ENCODE data around the gene IQSEC3.
"Not testable (repeated sequence)": the region's sequence is repeated elsewhere in the genome, so short reads cannot be mapped to it uniquely, and the experiment has no call there.

IQSEC3 gene

DNA sequence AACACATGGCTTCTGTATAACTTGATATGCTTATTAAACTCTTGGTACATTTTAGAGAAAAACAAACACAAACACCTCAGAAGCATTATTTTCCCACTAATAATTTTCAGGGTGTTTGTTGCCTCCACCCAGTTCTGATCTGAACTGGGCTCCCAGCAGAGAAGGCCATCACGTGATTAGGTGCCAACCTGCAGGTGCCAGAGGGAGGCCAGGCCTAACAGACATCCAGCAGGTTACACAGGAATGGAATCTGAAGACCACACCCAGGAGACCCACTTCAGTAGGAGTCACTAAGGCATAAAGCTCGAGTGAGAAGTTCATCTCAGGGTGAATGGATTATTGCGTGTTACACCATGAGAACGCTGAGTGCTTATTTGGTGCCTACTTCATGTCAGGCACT is 138.5 kb downstream of the IQSEC3 start:
- DNase-seq, result no peak

DNA sequence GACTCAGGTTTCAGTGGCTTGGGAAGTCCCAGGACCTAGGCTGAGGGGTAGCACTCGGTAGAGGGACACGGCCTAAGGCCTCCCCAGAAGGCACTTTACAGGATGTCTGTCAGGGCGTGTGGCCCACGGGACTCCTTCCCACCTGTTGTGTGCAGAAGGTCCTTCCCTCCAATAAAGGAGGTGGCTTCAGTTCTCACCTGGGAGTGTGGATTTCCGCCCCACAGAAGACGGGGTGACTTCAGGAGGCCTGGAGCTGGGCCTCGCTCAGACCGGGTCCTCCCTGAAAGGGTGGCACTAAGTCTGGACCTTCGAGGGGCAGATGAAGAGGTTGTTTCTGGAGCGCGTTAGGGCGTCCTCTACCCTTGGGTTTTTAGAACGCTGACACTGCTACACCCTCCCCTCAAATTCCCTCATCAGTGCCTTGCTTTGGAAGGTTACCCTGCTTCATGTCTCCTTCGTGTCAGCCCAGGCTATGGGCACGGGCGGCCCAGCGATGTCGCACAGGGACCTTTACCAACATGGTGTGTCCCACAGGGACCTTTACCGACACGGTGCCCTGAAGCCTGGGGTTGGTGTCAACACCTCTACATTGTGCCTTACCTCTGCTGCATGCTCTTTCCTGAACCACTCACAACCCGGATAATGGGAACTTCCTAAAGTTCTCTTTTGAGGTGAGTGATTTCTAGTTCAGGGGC is 140.3 kb downstream of the IQSEC3 start:
- DNase-seq, result no peak

DNA sequence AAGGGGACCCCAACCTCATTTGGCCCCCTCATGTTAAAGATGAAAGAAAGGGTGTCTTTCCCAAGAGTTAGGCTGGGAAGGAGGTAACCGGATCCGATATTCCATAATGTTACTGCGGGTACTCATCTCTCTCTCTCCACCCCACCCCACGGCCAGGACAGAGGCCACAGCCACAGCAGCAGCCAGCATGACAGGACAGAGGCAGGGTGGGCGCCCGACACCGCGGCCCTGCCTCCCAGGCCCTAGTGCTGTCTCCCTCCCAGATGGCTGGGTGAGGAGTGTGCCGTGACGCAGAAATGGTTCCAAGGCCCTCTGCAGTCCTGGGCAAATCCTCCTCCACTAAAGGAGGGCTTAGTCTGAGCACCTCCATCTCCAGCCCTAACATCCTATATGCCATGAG is 141.2 kb downstream of the IQSEC3 start:
- no peak for DNase-seq

DNA sequence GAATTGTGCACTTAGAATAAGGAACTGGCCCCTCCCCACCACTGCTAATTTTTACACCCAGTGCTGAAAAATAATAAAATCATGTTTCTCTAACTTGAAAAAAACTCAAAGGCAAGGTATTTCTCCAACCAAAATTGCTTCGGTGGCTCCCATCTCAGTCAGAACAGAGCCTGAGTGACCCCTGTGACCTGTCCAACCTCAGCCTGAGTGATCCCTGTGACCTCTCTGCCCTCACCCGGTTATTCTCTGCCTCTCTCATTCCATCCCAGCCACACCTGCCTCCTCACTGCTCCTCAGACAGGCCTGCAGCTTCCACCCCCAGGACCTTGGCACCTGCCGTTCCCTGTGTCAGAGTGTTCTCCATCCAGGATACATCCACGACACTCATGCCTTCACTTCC is 142.2 kb downstream of the IQSEC3 start:
- no peak for DNase-seq

DNA sequence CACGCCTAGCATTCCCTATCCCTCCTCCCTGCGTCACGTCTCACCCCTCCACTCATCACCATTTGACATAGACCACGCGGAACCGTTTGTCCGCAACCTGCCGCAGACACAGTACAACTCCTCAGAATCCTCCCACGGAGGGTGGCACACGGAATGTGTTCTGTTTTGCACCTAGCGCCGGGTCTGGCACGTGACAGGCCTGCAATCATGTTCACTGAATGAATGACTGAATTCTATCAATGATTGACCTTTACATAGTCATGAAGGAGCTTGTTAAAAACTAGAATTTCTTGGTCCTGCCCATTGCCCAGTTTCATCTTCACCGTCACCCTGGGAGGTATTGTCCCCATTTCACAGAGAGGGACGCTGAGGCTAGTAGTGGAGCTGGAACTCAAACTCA is 142.7 kb downstream of the IQSEC3 start:
- DNase-seq, result no peak

DNA sequence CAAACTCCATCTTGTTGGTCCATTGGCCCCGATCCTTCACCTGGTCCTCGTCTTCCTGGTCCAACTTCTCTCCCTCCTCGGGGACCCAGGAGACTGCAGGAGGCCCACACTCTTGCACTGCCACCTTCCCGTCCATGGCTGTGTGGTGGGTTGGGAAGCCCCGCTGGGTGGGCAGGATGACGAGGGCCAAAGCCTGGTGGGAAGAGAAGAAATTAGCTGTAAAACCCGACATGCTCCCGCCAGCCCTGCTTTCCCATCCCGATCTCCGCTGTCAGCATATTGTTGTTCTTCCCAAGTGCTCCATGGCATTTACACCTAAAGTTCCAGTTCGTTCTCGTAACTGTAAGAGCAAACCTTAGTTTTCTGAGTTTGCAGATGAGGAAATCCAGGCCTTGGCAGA is 143.3 kb downstream of the IQSEC3 start:
- DNase-seq, result no peak

DNA sequence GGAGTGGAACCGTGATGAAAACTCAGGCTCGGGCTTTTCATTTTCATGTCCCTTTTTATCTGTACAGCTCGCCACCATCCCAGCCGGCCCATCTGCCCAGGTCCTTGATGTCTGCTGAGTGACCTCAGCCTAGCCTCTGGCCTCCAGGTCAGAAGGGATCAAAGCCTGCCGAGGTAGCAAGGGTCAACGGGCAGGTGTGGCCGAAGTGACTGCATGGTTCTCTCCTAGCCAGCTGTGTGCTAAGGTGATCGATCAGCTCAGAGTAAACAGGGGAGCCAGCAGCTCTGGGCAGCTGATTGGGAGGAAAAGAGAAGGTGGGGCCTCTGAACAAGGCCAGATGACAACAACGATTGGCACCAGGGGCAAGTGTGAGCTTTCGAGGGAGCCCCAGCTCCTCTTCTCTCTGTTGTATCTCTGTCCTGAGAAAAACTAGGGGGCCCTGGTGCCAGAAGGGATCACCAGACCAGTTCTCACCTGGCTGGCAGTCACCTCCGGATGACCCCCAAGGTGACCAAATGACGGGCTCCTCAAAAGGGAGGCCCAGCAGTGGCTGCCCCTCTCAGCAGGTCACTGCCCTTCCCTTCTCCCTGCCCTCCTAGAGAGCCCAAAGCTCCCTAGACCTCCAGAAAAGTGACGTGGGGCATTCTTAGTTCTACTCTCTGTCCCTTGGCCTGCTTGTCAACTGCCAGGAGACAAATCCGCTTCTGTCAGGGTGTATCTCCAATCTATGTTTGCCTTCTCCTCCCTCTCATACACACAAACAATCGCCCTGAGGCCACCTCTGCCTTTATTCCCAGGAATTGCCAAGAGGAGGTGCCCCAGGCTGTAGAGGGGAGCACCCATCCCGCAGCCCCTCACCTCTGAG is 143.9 kb downstream of the IQSEC3 start:
- no peak for DNase-seq

DNA sequence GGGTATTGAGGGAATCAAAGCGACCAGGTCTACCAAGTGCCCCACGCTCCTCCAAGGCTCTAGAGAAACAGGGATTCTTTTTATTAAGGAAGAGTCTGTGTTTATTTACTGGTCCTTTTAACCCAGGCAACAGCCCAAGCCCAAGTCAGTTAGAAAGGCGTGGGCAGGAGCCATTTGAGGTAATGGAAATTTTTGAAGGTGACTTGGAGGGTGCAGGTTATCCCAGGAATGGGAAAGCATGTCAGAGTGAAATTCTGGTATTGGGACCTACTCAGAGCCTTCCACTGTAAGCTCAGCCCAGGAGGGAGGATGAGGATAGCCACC is 144.5 kb downstream of the IQSEC3 start:
- DNase-seq, result no peak

DNA sequence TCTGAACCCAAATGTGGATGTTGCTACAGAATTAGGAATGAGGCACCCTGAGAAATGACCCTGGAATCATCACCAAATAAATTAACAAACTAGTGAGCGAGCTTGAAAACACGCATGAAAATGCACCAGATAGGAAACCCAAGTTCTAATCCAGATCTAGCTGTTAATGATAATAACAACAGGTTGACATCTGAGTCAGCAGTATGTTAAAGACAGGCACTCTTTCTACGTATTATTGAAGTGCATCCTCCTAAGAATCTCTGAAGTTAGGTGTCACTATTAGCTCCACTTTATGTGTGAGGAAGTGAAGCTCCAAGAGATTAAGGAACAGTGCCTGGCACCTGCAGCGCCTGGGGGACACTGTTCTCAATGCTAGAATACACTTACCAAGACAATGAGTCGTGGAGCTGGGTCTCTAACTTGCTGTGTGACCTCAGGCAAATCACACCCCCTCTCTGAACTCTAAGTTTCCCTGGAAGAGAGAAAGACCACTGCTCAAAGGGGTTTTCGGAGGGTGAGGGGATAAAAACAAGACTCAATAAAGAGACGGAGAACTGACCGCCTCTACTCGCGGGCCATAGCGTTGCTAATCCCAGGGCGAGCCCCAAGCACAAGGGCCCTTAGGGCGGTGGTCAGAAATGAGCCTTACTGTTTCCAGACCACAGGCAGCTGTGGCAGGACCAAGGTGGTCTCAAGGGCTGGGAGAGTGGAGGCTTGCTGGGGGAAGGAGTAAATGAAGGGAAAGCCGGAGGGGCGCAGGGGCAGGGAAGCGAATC is 145.3 kb downstream of the IQSEC3 start:
- no peak for DNase-seq

DNA sequence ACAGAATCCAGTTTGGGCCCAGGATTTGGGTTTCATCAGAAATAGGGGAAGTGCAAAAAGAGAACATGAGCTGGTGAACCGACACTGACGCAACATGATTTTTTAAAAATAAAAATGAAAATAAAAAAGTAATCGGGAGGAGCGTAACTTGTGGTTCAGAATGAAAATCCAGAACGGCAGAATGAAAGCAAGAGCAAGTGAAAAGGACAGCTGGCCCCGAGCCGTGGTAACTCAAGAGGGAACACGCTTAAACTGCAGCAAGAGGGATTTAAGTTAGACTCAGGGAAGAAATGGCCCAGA is 145.8 kb downstream of the IQSEC3 start:
- DNase-seq, result no peak

DNA sequence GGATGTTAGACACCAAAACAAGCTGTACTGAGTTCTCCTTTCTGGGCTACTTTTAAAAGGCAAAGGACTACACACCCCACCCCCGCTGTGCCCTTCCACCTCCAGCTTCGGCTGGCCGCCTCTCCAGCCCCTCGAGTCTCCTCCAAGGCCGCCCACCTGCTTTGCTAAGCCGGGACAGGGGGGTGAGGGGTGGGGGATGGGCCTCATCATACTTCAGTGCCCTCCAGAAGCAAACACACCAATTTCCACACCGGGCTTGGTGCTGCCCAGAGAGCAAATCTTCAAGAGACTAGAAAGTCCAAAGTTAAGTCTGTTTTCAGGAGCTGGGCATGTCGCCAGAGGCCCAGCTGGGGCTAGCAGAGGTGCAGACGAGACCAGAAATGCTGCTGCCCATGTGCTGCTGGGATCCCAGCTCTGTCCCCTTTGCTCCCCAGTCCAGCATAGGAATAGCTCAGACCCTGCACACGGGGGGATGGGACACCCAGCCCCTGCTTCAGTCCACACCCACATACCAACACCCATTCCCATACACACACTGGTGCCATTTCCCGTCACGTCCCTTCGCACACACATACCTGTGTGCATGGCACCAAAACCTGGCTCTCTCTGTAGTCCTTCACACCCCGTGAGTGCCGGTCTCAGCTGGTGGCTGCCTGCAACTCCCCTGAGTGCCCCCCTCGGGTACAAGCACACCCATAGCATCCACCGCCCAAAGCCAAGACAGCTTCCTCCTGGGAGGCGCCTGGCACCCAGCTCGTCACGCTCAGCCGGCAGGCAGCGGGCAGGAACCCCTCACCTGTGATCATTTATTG is 146.4 kb downstream of the IQSEC3 start:
- no peak for DNase-seq

DNA sequence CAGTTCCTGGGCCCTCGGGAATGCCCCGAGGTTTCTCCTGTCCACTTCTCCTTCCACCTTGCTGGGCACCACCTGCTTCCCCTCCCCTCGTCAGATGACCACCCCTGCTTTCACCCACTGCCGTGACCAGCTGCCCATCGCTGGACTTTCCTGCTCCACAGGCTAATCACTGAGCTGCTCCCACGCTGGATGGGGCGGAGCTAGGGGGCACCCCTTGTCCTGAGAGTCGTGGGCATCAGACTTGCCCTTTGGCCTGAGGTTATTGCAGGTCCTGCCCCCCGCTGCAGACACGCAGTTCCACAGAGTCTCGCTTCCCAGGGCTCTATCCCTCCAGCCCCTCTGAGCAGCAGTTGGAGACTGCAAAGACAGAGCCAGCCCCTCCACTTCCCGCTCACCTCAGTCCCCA is 147.0 kb downstream of the IQSEC3 start:
- no peak for DNase-seq

DNA sequence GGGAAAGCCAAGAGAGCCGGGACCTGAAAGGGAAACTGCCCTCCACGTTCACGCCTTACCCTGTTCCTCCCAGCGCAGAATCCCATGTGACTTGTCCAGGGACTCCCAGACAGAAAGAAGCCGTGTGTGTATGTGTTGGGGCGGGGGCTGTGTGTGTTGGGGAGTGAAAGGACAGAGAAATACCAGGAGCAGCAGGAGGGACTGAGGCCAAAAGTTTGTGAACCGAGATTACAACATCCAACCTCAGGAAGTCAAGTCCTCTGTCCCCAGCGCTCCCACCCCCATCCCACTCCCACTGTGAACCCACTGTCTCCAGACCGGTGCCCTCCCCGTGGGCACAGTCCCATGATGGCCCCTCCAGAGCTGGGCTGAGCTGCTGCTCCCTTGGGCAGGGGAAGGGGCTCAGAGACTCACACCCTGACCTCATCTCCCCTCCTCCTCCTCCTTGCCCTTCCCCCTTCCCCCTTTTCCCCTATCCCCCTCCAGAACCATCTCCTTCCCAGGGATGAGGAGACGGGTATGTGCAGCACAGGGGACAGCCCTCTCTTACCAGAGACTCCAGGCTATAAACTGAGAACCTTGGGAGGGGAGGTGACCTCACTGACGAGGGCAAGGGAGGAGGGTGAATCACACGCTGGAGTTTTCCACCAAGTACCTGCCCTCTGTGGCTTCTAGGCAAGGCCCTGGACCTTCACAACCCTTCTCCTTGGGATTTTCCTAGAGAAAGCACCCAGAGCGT is 147.6 kb downstream of the IQSEC3 start, which contains the start of gene SLC6A12:
Gene SLC6A12, minus strand, starts transcription at position 155 of the 739 bp plus-strand sequence. CDS start 4,171 bp downstream, outside the sequence.
- DNase-seq, result no peak

DNA sequence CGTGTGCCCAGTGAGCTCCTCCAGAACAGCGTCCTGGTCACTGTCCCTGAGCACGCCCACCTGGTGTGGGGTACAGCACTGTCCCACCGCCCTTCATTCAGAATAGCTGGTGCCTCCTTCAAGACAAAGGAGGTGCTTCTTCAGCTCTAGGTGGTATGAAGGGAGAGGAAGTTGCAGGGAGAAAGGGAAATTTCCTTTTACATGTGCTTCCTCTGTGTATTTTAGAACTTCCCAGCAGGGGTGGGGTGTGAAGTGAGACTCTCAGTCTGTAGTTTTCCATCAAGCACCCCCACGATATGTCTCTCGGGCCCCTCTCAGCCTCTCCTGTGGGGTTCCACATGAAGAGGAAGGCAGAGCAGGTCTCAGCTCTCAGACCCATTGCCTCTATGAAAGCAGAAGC is 148.5 kb downstream of the IQSEC3 start:
- no peak for DNase-seq

DNA sequence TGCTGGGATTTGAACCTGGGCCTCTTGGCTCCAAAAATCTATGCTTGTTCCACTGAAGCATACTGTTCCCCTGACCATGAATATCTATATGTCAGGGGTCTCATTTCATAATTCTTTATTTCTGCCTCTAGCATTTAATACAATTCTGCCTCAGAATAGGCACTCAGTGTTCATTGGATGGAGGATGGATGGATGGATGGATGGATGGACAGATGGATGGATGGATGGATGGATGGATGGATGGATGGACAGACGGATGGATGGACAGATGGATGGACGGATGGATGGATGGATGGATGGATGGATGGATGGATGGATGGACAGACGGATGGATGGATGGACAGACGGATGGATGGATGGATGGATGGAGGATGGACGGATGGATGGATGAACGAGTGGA is 150.5 kb downstream of the IQSEC3 start:
- DNase-seq, result not testable (repeated sequence)

DNA sequence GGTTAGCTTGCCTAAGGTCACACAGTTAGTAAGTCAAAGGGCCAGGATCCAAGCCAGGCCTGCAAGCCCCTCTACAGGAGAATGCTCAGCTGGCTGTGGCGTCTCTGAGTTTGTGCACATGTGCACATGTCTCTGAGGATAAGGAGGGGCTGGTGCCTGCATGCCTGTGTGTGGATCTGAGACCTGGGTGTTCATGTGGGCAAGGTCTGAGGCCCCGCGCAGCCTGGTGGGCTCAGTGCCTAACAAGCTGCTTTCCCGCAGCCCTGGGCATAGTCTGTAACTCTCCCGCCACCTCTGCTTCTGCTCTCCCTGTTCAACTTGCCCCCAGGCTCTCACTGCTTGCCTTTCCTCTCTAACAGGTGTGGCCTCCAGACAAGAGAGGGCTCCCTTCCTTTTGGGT is 151.7 kb downstream of the IQSEC3 start:
- DNase-seq, result no peak

DNA sequence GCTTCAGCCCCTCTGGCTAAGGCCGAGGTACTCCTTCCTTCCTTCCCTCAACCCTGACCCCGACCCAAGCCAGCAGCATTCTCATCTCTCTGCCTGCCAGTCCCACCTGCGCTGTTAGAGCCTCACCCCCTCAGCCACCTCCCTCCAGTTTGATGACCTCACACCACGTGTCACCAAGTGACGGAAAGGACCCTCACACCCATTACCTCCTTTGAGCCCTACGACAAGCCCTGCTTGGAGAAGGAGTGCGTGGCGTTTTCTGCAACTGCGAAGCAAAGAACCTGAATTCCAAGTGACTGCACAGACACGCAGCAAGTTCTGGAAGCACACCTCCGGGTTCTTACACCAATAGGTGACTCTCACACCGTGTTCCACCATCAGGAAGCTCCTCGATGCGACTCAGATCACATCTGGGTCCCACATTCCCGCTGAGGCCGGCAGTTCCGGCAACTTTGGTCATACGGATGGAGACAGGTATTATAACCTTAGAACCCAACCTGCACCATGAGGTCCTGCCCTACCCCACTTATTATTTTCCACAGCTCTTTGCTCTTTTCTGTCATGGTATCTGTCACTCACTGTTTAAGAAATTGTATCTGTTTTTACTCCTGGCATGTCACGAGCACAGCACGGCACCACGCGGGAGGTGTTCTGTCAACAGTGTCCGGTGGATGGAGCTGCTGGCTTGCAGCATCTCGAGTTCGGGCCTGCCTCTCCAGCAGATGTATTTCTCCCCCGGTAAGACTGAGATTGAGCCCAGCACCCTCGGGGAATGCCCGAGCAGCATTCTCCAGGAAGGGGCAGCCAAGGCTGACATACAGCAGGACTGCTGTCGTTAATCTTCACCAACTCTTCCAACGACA is 152.4 kb downstream of the IQSEC3 start:
- no peak for DNase-seq

DNA sequence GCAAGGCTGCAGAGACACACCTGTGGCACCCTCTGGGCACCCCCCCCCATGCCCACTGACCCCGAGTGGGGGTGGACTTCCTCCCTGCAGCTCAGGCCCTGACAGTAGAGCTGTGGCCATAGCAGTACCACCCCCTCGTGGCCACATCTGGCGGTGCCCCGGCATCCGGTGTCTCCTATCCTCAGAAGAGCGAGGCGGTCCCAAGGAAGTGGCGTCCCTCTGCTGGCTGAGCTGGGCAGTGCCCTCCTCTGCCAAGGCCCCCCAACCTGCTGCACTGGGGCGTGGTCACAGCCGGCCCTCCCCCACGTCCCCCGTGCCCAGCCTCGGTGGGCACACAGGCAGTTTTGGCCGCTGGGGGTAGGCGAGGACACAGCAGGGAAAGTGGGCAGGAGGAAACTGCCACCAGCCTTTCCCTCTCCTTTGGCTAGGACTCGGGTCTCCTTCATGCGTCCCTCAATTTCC is 153.4 kb downstream of the IQSEC3 start:
- DNase-seq, result no peak

DNA sequence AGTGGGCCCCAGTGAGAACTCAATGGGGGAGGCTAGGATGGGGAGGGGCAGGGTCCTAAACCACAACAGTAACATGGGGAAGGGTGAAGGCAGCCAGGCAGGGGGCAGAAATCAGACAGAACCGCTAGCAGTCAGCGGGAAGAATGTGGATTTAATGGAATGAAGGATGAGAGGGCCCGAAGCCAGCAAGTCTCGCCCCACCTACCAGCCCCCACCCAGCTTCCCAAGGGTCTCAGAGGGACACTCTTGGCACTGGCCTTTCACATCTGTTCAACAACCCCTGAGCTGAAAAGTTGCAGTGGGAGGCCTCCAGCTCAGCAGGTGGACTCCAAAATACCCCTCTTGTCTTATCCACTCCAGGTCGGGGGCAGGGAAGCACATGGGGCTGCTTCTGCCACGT is 153.9 kb downstream of the IQSEC3 start:
- no peak for DNase-seq

DNA sequence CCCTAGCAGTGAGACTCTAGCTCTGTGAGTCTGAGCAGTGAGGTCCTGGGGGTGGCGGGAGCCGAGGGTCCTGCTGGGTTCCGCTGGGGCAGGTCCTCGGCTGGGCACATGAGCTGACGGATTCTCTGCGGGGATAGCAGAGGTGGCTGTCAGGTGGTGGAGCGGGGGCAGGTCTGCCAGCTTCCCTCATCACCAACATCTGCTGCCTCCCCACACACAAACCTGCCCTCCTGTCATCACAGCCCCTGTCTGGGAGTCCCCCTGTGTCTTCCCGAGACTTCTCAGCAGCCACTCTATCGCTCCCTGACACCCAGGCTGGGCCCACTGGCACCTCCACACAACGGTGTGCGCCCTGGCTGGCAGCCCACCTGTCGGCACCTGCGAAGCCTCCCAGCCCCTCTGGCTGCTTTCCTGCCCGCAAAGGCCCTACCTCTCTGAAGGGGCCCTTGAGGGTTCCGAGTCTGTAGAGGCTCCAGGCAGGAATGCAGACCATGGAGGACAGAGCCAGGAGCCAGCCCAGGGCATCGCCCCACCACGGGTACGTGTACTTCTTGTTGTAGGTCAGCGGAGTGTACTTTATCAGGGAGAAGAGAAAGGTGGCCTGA is 154.5 kb downstream of the IQSEC3 start:
- no peak for DNase-seq

DNA sequence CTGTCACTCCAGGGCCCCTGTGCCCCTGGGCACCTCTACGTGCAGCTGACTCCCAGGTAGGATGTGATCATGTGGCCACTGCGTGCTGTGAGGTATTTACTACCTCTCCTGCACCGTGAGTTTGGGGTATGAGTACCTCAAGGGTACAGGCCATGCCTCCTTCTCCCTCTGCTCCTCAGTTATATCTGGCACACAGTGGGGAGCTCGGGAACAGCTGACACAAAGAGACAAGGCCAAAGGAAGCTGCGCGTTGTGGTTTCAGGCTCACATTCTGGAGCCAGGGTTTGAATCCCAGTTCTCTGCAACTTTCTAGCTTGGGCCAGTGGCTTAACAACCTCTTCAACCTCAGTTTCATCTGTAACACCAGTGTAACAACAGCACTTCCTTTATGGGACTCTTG is 155.2 kb downstream of the IQSEC3 start:
- DNase-seq, result no peak
